Endothelial cell of umbilical vein (primary cell): Measurements from ENCODE around the gene C12orf76.

Source experiments
- CTCF ChIP-seq, 2 donors: IDR thresholded peaks; 1 replicate in 1 of 2; 2 replicates in 1 of 2; pipeline ENCODE4 v1.5.1; 2011; ENCODE audit warnings: low read length in 2 of 2, mild to moderate bottlenecking in 2 of 2, moderate library complexity in 2 of 2, control low read depth in 1 of 2, inconsistent platforms in 1 of 2, low read depth in 1 of 2; ENCODE audit not compliant: insufficient read depth in 1 of 2; ENCODE audit errors: extremely low read depth in 1 of 2
- EZH2 ChIP-seq: IDR thresholded peaks from 2 replicates; pipeline ENCODE4 v1.6.1; 2012; ENCODE audit warnings: borderline replicate concordance, low read depth, mild to moderate bottlenecking, moderate library complexity, low read length, inconsistent platforms; ENCODE audit not compliant: severe bottlenecking
- POLR2A ChIP-seq: IDR thresholded peaks from 2 replicates; pipeline ENCODE4 v1.6.1; 2012; ENCODE audit warnings: low read depth, mild to moderate bottlenecking, control low read depth, low read length
- POLR2AphosphoS5 ChIP-seq: IDR thresholded peaks from 2 replicates; pipeline ENCODE4 v1.6.1; 2012; ENCODE audit warnings: low read depth, mild to moderate bottlenecking, control low read depth, low read length, moderate library complexity; ENCODE audit not compliant: insufficient read depth
- TF ChIP-seq, protein P1 (sequence below): IDR thresholded peaks from 2 replicates; pipeline ENCODE4 v1.6.1; 2011; ENCODE audit not compliant: insufficient read depth, insufficient read length

DNA sequence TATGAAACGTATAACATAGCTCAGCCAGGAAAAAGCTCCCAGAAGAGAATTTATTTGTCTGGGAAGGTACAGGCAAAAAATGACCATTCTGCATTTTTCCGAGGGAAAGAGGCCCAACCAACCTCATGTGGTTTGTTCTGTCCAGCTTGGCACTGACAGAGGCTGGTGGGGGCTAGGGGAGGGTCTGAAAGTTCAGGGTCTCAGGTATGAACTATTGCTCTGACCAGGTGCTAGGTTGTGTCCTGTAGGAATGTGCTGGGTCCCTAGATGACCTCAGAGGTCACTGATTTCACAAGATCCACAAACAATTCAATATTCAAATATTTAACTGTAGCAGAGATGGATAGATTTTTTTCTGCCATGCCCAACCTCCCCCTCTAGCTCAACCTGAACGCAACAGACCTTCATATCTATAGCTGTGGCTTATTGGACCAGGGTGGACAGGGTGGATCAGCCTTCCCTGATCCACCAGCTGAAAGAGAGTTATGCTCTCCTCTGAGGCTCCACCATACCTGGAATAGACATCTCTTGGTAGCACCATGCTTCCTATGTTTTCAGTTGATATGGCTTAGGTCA lies 42.9 kb upstream of the C12orf76 start:
- no peak for TF ChIP-seq CTCF (IDR thresholded peaks at IDR 0.05; ENCODE audit: extremely low read depth in 1 of 2, insufficient read depth in 1 of 2, low read depth in 1 of 2, low read length in 2 of 2)
- TF ChIP-seq POLR2AphosphoS5, result no peak
- no peak for TF ChIP-seq EZH2
- TF ChIP-seq POLR2A, result no peak
- TF ChIP-seq, protein P1, sequence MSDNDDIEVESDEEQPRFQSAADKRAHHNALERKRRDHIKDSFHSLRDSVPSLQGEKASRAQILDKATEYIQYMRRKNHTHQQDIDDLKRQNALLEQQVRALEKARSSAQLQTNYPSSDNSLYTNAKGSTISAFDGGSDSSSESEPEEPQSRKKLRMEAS, result no peak
